Measurements from ENCODE around the gene SEMA6A. TPM values are rescaled to one million over a fixed set of nuclear protein-coding genes. Genes with fewer than 3 reads are reported as not detected.

The SEMA6A gene
- total and polyA plus RNA-seq, 7 donors: 4.9 to 55.7 (median 25.0) TPM

DNA sequence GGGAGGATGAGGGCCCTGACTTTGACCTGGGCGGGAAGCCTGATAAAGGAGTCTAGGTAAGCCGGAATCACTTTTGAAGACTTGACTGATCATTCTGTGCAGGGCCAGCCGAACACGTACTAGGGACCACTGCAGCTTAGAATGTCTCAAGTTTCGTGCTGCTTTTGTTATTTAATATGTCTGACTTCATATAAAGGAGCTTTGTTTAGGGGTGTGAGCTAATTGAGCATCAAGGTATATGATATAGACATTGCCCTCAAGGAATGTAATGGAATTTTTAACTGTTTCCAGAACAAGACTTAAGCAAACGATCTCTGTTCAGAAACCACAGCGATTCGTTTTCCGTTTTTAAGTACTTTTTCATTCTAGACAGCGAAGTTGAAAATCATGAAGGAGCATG lies 173.0 kb downstream of the SEMA6A start:
- Histone ChIP-seq H3K4me3 (no peak overlapping the region), H3K27ac (no peak overlapping the region), H3K27me3 (no peaks in the 10 kb centered on the region), H3K36me3 (no peaks in the 10 kb centered on the region), H3K4me1 (peaks cover 0 to 6% (median 4%) of the 10 kb centered on the region in 4 donors), H3K9me3 (no peaks in the 10 kb centered on the region)
- no peak for DNase-seq
- TF ChIP-seq POLR2A (IDR thresholded peaks at IDR 0.05): no peak
- no peak for TF ChIP-seq EP300 (IDR thresholded peaks at IDR 0.05)
- no peak for TF ChIP-seq POLR2AphosphoS5 (IDR thresholded peaks at IDR 0.05)
- TF ChIP-seq, protein P1, sequence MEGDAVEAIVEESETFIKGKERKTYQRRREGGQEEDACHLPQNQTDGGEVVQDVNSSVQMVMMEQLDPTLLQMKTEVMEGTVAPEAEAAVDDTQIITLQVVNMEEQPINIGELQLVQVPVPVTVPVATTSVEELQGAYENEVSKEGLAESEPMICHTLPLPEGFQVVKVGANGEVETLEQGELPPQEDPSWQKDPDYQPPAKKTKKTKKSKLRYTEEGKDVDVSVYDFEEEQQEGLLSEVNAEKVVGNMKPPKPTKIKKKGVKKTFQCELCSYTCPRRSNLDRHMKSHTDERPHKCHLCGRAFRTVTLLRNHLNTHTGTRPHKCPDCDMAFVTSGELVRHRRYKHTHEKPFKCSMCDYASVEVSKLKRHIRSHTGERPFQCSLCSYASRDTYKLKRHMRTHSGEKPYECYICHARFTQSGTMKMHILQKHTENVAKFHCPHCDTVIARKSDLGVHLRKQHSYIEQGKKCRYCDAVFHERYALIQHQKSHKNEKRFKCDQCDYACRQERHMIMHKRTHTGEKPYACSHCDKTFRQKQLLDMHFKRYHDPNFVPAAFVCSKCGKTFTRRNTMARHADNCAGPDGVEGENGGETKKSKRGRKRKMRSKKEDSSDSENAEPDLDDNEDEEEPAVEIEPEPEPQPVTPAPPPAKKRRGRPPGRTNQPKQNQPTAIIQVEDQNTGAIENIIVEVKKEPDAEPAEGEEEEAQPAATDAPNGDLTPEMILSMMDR (IDR thresholded peaks at IDR 0.05): no peak
- WGBS, 2 donors: 94% methylated on average over 10 of the region's 10 CpGs
- intact Hi-C loops (cut with DNase I): no loop called here

DNA sequence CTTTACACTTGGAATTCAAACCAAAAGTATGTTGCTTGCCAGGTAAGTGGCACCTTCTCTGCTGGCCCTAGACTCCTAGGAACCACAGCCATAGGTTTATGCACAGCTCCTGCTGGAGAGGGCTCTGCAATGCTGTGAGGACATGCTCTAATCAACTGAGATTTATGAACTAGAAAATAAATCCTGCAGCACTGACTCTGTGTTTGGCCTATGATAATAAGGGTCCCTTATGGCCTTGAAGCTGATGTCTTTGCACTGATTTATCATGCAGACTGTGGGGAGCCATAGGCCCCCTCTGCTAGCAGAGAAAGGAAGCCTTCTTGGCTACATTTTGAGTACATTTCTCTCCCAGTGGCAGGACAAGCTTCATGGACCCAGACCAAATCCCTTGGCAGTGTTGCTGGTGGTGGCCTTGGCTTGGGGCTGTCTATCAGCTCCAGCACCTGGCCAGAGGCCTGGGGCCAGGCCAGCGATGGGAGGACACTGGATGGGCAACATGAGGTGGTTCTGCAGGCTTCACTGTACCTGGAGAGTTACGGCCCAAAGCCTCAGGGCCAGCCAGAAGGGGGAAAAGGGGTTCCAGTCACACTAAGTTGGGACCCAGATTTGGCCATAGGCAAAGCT lies 178.0 kb downstream of the SEMA6A start:
- TF ChIP-seq EP300 (IDR thresholded peaks at IDR 0.05): no peak
- no peak for TF ChIP-seq POLR2A (IDR thresholded peaks at IDR 0.05)
- no peak for TF ChIP-seq POLR2AphosphoS5 (IDR thresholded peaks at IDR 0.05)
- TF ChIP-seq, protein P1 (IDR thresholded peaks at IDR 0.05): no peak
- Histone ChIP-seq H3K4me1 (peaks cover 0 to 28% (median 28%) of the 10 kb centered on the region in 4 donors), H3K27me3 (no peaks in the 10 kb centered on the region), H3K9me3 (no peaks in the 10 kb centered on the region), H3K4me3 (no peak overlapping the region), H3K27ac (peak overlapping the region; percentile 73 to 86 (median 80)), H3K36me3 (no peaks in the 10 kb centered on the region)
- intact Hi-C loops (cut with DNase I): no loop called here
- no peak for DNase-seq
- WGBS, 2 donors: 90 to 93% methylated on average over 2 of the region's 2 CpGs

DNA sequence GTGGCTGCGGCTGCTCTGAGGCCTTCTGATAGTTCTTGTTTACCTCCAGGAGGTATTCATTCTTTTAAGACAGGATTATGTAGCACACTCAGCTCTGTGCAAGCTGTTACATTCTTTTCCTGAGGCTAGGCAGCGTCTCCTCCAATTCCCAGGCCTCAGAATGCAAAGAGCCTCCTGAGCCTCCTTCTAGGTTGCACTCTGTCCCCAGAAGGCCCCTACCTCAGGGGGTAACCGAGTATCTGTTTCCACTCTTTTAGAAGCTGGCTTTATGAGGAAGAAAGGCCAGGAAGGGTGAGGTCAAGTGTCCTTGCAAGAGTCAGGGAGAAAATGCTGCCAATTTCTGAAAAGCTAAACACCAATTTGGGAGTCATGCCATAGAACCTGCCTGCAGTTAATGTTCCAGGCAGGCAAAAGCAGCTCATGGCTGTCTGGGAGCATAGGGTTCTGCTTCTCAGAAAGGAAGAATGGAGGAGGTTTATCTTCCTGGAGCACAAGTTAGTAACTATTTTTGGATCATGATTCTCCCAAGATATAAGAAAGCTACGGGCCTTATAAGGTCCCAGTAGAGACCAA lies 178.9 kb downstream of the SEMA6A start:
- Histone ChIP-seq H3K4me3 (no peak overlapping the region), H3K27me3 (no peaks in the 10 kb centered on the region), H3K9me3 (no peaks in the 10 kb centered on the region), H3K4me1 (peaks cover 0 to 28% (median 28%) of the 10 kb centered on the region in 4 donors), H3K36me3 (no peaks in the 10 kb centered on the region), H3K27ac (peak overlapping the region; percentile 73 to 86 (median 80))
- intact Hi-C loops (cut with DNase I): no loop called here
- WGBS, 2 donors: 76 to 81% methylated on average over 4 of the region's 4 CpGs
- no peak for DNase-seq
- TF ChIP-seq POLR2A (IDR thresholded peaks at IDR 0.05): no peak
- TF ChIP-seq POLR2AphosphoS5 (IDR thresholded peaks at IDR 0.05): peak; percentile 13 to 56 (median 36)

- no peaks in the 10 kb centered on the region for H3K36me3 ChIP-seq
- intact Hi-C loops (cut with DNase I): no loop called here
- TF ChIP-seq EP300 (IDR thresholded peaks at IDR 0.05): no peak
- no peak for TF ChIP-seq POLR2A (IDR thresholded peaks at IDR 0.05)
- no peak for TF ChIP-seq POLR2AphosphoS5 (IDR thresholded peaks at IDR 0.05)
- TF ChIP-seq, protein P1 (IDR thresholded peaks at IDR 0.05): no peak
- peak overlapping the region; percentile 73 to 86 (median 80) for H3K27ac ChIP-seq
- WGBS, 2 donors: 84 to 91% methylated on average over 9 of the region's 9 CpGs
- no peak overlapping the region for H3K4me3 ChIP-seq
- no peaks in the 10 kb centered on the region for H3K9me3 ChIP-seq
- peaks cover 0 to 28% (median 28%) of the 10 kb centered on the region in 4 donors for H3K4me1 ChIP-seq
- H3K27me3 ChIP-seq: no peaks in the 10 kb centered on the region
- no peak for DNase-seq
Measured at GRCh38 chr5:116395226-116395625, 179.4 kb downstream of the SEMA6A start.

DNA sequence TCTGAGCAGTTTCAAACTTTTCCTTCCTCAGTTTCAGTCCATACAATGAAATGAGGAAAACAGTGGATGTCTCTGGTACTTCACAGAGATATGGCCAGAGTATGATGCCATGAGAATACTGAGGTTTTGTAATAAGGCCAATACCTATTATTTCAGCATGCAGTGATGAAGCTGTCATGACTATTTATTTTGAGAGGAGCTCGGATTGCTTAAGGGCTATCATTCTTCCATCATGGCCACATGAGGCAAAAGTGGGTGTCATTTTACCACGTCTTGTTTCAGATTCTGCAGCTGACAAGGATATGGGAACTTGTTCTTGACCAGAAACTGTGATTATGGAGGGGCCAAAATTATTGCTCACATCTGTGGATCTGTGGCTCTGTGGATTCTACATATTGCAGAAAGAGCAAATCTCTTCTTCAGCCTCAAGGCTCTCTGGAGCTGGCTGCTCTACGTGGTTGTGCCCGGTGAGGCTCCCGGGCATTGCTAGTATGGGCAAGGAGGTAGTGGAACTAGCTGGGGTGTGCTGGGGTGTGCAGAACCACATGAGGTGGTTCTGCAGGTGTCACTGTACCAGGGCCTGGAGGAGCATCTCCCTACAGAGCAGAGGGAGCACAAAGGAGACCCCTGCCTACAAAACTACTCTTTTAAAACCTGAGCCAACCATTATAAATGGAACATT lies 180.3 kb downstream of the SEMA6A start:
- no peaks in the 10 kb centered on the region for H3K9me3 ChIP-seq
- intact Hi-C loops (cut with DNase I): no loop called here
- no peak overlapping the region for H3K4me3 ChIP-seq
- WGBS, 2 donors: 90 to 95% methylated on average over 5 of the region's 5 CpGs
- H3K27ac ChIP-seq: peak overlapping the region; percentile 73 to 86 (median 80)
- peaks cover 0 to 28% (median 28%) of the 10 kb centered on the region in 4 donors for H3K4me1 ChIP-seq
- TF ChIP-seq POLR2AphosphoS5 (IDR thresholded peaks at IDR 0.05) (no peak), POLR2A (IDR thresholded peaks at IDR 0.05) (no peak), EP300 (IDR thresholded peaks at IDR 0.05) (no peak)
- TF ChIP-seq, protein P1 (IDR thresholded peaks at IDR 0.05): no peak
- DNase-seq: no peak
- H3K27me3 ChIP-seq: no peaks in the 10 kb centered on the region
- no peaks in the 10 kb centered on the region for H3K36me3 ChIP-seq

All from sigmoid colon (tissue), 7 donors.